HG02973 (cell line): ENCODE results near the gene VPS54.
A peak's percentile ranks its signal among the peaks of the same experiment; 100 is the strongest.

Experiments
- ATAC-seq: cut with Tn5 transposase; IDR thresholded peaks from one replicate; pipeline ENCODE4 v1.9.1; 2021; ENCODE audit warnings: moderate library complexity; ENCODE audit not compliant: unreplicated experiment

The VPS54 gene

GRCh38 chr2:64024259-64024949 is 5.2 kb upstream of the VPS54 start:
- no peak for ATAC-seq

- no peak for ATAC-seq
Measured at GRCh38 chr2:64023485-64024258, 4.4 kb upstream of the VPS54 start.

- ATAC-seq = no peak
Measured at GRCh38 chr2:64021578-64021977, 2.4 kb upstream of the VPS54 start.

- no peak for ATAC-seq
Measured at GRCh38 chr2:64019975-64020528, 824 bp upstream of the VPS54 start.

- peak; percentile 51 for ATAC-seq
Measured at GRCh38 chr2:64018701-64019082, 536 bp downstream of the VPS54 start.

- no peak for ATAC-seq
Measured at GRCh38 chr2:64017811-64018700, 1.2 kb downstream of the VPS54 start.

- no peak for ATAC-seq
Measured at GRCh38 chr2:64015898-64016297, 3.3 kb downstream of the VPS54 start.

- no peak for ATAC-seq
Measured at GRCh38 chr2:64015391-64015790, 3.8 kb downstream of the VPS54 start.

- no peak for ATAC-seq
Measured at GRCh38 chr2:64014628-64015027, 4.6 kb downstream of the VPS54 start.

GRCh38 chr2:64013053-64013452 is 6.2 kb downstream of the VPS54 start:
- ATAC-seq = no peak

GRCh38 chr2:64012115-64012514 is 7.1 kb downstream of the VPS54 start:
- ATAC-seq = no peak

GRCh38 chr2:64008434-64009009 is 10.7 kb downstream of the VPS54 start:
- no peak for ATAC-seq

- ATAC-seq = no peak
Measured at GRCh38 chr2:64007924-64008323, 11.3 kb downstream of the VPS54 start.

GRCh38 chr2:64005707-64006356 is 13.4 kb downstream of the VPS54 start:
- no peak for ATAC-seq

GRCh38 chr2:64003239-64003638 is 16.0 kb downstream of the VPS54 start:
- no peak for ATAC-seq

GRCh38 chr2:64001382-64002101 is 17.7 kb downstream of the VPS54 start:
- ATAC-seq = no peak

GRCh38 chr2:64000630-64001381 is 18.4 kb downstream of the VPS54 start:
- no peak for ATAC-seq

- no peak for ATAC-seq
Measured at GRCh38 chr2:63999049-63999448, 20.2 kb downstream of the VPS54 start.
